Neuronal stem cell (in vitro differentiated cells): ENCODE measurements around the gene NTRK1.

ENCODE experiments used
- DNase-seq: peaks from one replicate; pipeline ENCODE4 v3.0.0-alpha.2; 2013; ENCODE audit warnings: low spot score
- H2AFZ ChIP-seq: one replicate; pipeline ENCODE4 v1.6.1; 2013; ENCODE audit warnings: mild to moderate bottlenecking, low read length, inconsistent platforms
- H2AK5ac ChIP-seq: 2 replicates; pipeline ENCODE4 v1.6.1; 2013; ENCODE audit warnings: low read depth, mild to moderate bottlenecking, inconsistent platforms, low read length, moderate library complexity, mixed read lengths
- H2BK120ac ChIP-seq: 2 replicates; pipeline ENCODE4 v1.6.1; 2013; ENCODE audit warnings: low read depth, mild to moderate bottlenecking, inconsistent platforms, low read length, moderate library complexity, mixed read lengths
- H2BK12ac ChIP-seq: one replicate; pipeline ENCODE4 v1.6.1; 2013; ENCODE audit warnings: low read length, inconsistent platforms
- H2BK15ac ChIP-seq: 2 replicates; pipeline ENCODE4 v1.6.1; 2013; ENCODE audit warnings: mild to moderate bottlenecking, low read length, inconsistent platforms, mixed read lengths
- H2BK5ac ChIP-seq: one replicate; pipeline ENCODE4 v1.6.1; 2013; ENCODE audit warnings: inconsistent platforms, mild to moderate bottlenecking, low read length, moderate library complexity
- H3K14ac ChIP-seq: one replicate; pipeline ENCODE4 v1.6.1; 2013; ENCODE audit warnings: low read length, inconsistent platforms
- H3K18ac ChIP-seq: 2 replicates; pipeline ENCODE4 v1.6.1; 2013; ENCODE audit warnings: low read length, inconsistent platforms
- H3K23ac ChIP-seq: 2 replicates; pipeline ENCODE4 v1.6.1; 2013; ENCODE audit warnings: low read depth, mild to moderate bottlenecking, mixed read lengths, low read length, inconsistent platforms; ENCODE audit not compliant: poor library complexity
- H3K27ac ChIP-seq: replicated peaks from 3 replicates; pipeline ENCODE4 v1.5.1; 2013; ENCODE audit warnings: low read length, inconsistent platforms
- H3K27me3 ChIP-seq, 3 experiments: 2 replicates each; pipeline ENCODE4 v1.6.1; 2013; ENCODE audit warnings: low read length in 3 of 3, mild to moderate bottlenecking in 2 of 3, inconsistent platforms in 1 of 3, low read depth in 1 of 3, mixed read lengths in 1 of 3, moderate library complexity in 1 of 3; ENCODE audit not compliant: control insufficient read depth in 3 of 3, insufficient read depth in 3 of 3
- H3K36me3 ChIP-seq, 2 donors: replicated peaks in 1 of 2; 2 replicates each; pipeline ENCODE4 v1.6.1; 2013; ENCODE audit warnings: low read length in 2 of 2; ENCODE audit not compliant: control insufficient read depth in 2 of 2, insufficient read depth in 2 of 2
- H3K4ac ChIP-seq: 2 replicates; pipeline ENCODE4 v1.6.1; 2013; ENCODE audit warnings: inconsistent platforms, mild to moderate bottlenecking, low read length, moderate library complexity
- H3K4me1 ChIP-seq, 2 donors: 1 replicate in 1 of 2; 2 replicates in 1 of 2; pipeline ENCODE4 v1.6.1; 2013; ENCODE audit warnings: low read length in 2 of 2, low read depth in 1 of 2; ENCODE audit not compliant: control insufficient read depth in 2 of 2, insufficient read depth in 1 of 2
- H3K4me2 ChIP-seq: one replicate; pipeline ENCODE4 v1.6.1; 2013; ENCODE audit warnings: mild to moderate bottlenecking, low read length, inconsistent platforms; ENCODE audit not compliant: insufficient read depth, poor library complexity, severe bottlenecking
- H3K4me3 ChIP-seq, 2 donors: 2 replicates each; pipeline ENCODE4 v1.5.1; 2013; ENCODE audit warnings: low read length in 2 of 2, mild to moderate bottlenecking in 2 of 2, inconsistent platforms in 1 of 2, moderate library complexity in 1 of 2
- H3K79me1 ChIP-seq: one replicate; pipeline ENCODE4 v1.6.1; 2013; ENCODE audit warnings: low read depth, mild to moderate bottlenecking, inconsistent platforms, low read length, moderate library complexity
- H3K9ac ChIP-seq: one replicate; pipeline ENCODE4 v1.6.1; 2013; ENCODE audit warnings: mild to moderate bottlenecking, low read depth, low read length, inconsistent platforms; ENCODE audit not compliant: poor library complexity
- H3K9me3 ChIP-seq, 2 donors: replicated peaks in 1 of 2; 2 replicates each; pipeline versions ENCODE3 to v1.6.1; 2013; ENCODE audit warnings: low read length in 2 of 2, mild to moderate bottlenecking in 2 of 2, inconsistent platforms in 1 of 2, low read depth in 1 of 2, mixed read lengths in 1 of 2, moderate library complexity in 1 of 2; ENCODE audit not compliant: control insufficient read depth in 2 of 2, insufficient read depth in 1 of 2
- H4K8ac ChIP-seq: one replicate; pipeline ENCODE4 v1.6.1; 2013; ENCODE audit warnings: low read depth, mild to moderate bottlenecking, inconsistent platforms, low read length, moderate library complexity
- H4K91ac ChIP-seq: one replicate; pipeline ENCODE4 v1.6.1; 2013; ENCODE audit warnings: low read length, low read depth, mild to moderate bottlenecking, inconsistent platforms; ENCODE audit not compliant: poor library complexity
- WGBS, 2 donors: extraction: QIAGEN DNeasy Blood & Tissue Kit; methylation state at CpG; one replicate each; pipeline ENCODE4 v1.1.7; 2013; ENCODE audit warnings: missing lambda C conversion rate in 2 of 2, mixed read lengths in 1 of 2; ENCODE audit not compliant: insufficient read length in 2 of 2, insufficient replicate concordance in 1 of 2; ENCODE audit errors: extremely low coverage in 2 of 2; 5-methylcytosine and 5-hydroxymethylcytosine counted together

NTRK1 gene

DNA sequence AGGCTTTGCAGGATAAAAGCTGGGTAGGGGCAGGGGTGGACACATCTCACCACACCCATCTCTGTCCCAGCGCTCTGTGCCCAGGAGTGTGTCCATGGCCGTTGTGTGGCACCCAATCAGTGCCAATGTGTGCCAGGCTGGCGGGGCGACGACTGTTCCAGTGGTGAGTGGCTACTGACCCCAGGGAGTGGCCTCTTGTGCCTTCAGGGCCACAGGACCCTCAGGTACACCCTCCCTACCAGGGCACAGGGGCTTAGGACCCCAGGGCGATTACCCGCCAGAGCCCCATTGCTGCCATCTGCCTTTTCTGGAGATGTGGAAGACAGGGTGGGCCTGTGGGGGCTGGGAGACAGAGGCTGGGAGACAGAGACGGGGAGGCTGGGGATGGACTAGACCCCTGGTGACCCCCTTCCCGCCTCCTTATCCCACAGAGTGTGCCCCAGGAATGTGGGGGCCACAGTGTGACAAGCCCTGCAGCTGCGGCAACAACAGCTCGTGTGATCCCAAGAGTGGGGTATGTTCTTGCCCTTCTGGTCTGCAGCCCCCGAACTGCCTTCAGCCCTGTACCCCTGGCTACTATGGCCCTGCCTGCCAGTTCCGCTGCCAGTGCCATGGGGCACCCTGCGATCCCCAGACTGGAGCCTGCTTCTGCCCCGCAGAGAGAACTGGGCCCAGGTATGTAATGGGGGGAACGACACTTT is 45.7 kb downstream of the NTRK1 start:
- Histone ChIP-seq H3K4me2 (no peak overlapping the region), H3K36me3 (no peaks in the 10 kb centered on the region), H4K8ac (peak overlapping the region; percentile 6), H2AFZ (no peak overlapping the region), H2BK12ac (no peak overlapping the region), H3K4me3 (no peak overlapping the region), H3K4ac (no peak overlapping the region), H3K4me1 (peaks cover 0 to 8% of the 10 kb centered on the region in 2 donors), H2AK5ac (peak overlapping the region; percentile 63), H3K27me3 (peaks cover 0 to 10% (median 2%) of the 10 kb centered on the region in 3 experiments), H2BK5ac (peak overlapping the region; percentile 11), H2BK15ac (peak overlapping the region; percentile 49), H3K18ac (peak overlapping the region; percentile 77), H2BK120ac (no peak overlapping the region), H3K14ac (no peak overlapping the region), H3K9me3 (peaks cover 0 to 3% of the 10 kb centered on the region in 2 donors), H3K79me1 (no peaks in the 10 kb centered on the region), H3K23ac (peak overlapping the region; percentile 67), H3K9ac (peak overlapping the region; percentile 44), H3K27ac (no peak overlapping the region), H4K91ac (no peak overlapping the region)
- no peak for DNase-seq
- WGBS, 2 donors: no CpG with 5 or more reads among the region's 16 CpGs

DNA sequence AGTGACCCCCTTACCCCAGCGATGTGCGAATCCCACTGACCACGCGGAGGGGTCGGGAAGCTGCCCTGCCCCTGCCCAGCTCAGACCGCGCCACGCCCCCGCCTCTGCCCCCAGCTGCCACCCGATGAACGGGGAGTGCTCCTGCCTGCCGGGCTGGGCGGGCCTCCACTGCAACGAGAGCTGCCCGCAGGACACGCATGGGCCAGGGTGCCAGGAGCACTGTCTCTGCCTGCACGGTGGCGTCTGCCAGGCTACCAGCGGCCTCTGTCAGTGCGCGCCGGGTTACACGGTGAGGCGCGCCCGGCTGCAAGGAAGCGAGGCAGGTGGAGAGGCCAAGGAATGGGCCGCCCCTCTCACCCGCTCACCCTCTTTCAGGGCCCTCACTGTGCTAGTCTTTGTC is 47.9 kb downstream of the NTRK1 start:
- peak overlapping the region; percentile 67 for H2BK15ac ChIP-seq
- no peak overlapping the region for H3K14ac ChIP-seq
- peak overlapping the region; percentile 81 for H2AK5ac ChIP-seq
- no peak overlapping the region for H3K27ac ChIP-seq
- H2BK120ac ChIP-seq: no peak overlapping the region
- peak overlapping the region; percentile 53 for H3K4ac ChIP-seq
- no peak overlapping the region for H4K91ac ChIP-seq
- peak overlapping the region; percentile 28 for H3K18ac ChIP-seq
- peak overlapping the region; percentile 86 for H4K8ac ChIP-seq
- peak overlapping the region in 1 of 2 donors; percentile 28 for H3K4me3 ChIP-seq
- H2AFZ ChIP-seq: no peak overlapping the region
- H3K27me3 ChIP-seq: peaks cover 0 to 6% (median 4%) of the 10 kb centered on the region in 3 experiments
- H3K9me3 ChIP-seq: peaks cover 0 to 3% of the 10 kb centered on the region in 2 donors
- no peak overlapping the region for H2BK12ac ChIP-seq
- H2BK5ac ChIP-seq: no peak overlapping the region
- no peaks in the 10 kb centered on the region for H3K36me3 ChIP-seq
- peak overlapping the region; percentile 60 for H3K9ac ChIP-seq
- no CpG with 5 or more reads among the region's 29 CpGs for WGBS, 2 donors
- no peak overlapping the region for H3K4me2 ChIP-seq
- peaks cover 3% of the 10 kb centered on the region for H3K79me1 ChIP-seq
- no peak overlapping the region for H3K23ac ChIP-seq
- peaks cover 3 to 5% of the 10 kb centered on the region in 2 donors for H3K4me1 ChIP-seq
- no peak for DNase-seq

- no peak for DNase-seq
- Histone ChIP-seq H2BK12ac (no peak overlapping the region), H3K9me3 (peaks cover 0 to 3% of the 10 kb centered on the region in 2 donors), H2AK5ac (peak overlapping the region; percentile 81), H3K36me3 (no peaks in the 10 kb centered on the region), H3K14ac (no peak overlapping the region), H2BK120ac (no peak overlapping the region), H2BK15ac (no peak overlapping the region), H3K4me2 (no peak overlapping the region), H3K9ac (no peak overlapping the region), H4K91ac (no peak overlapping the region), H2BK5ac (peak overlapping the region; percentile 62), H3K23ac (no peak overlapping the region), H3K4me1 (peaks cover 3 to 9% of the 10 kb centered on the region in 2 donors), H3K4me3 (no peak overlapping the region), H3K4ac (no peak overlapping the region), H3K27me3 (peaks cover 0 to 6% (median 4%) of the 10 kb centered on the region in 3 experiments), H3K27ac (no peak overlapping the region), H3K18ac (peak overlapping the region; percentile 28), H2AFZ (no peak overlapping the region), H4K8ac (no peak overlapping the region), H3K79me1 (peaks cover 3% of the 10 kb centered on the region)
- WGBS, 2 donors: no CpG with 5 or more reads among the region's 10 CpGs
These were observed 48.3 kb downstream of the NTRK1 start for GRCh38 chr1:156908955-156909354.

DNA sequence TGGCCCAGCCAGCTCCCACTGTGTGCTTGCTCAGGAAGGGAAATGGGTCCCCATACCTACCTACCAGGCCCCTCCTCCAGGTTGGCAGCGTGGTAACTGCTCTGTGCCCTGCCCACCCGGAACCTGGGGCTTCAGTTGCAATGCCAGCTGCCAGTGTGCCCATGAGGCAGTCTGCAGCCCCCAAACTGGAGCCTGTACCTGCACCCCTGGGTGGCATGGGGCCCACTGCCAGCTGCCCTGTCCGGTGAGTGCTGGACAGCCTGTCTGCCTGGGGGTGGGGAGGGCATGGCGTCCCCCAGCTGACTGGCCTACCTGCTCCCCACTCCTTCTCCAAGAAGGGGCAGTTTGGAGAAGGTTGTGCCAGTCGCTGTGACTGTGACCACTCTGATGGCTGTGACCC is 49.0 kb downstream of the NTRK1 start:
- Histone ChIP-seq H2AK5ac (peak overlapping the region; percentile 97), H2BK15ac (peak overlapping the region; percentile 91), H2BK5ac (peak overlapping the region; percentile 62), H3K9me3 (peaks cover 0 to 3% of the 10 kb centered on the region in 2 donors), H2BK120ac (peak overlapping the region; percentile 85), H3K27me3 (peaks cover 0 to 6% (median 4%) of the 10 kb centered on the region in 3 experiments), H3K36me3 (no peaks in the 10 kb centered on the region), H4K91ac (peak overlapping the region; percentile 27), H3K23ac (peak overlapping the region; percentile 86), H3K4me1 (peaks cover 3 to 10% of the 10 kb centered on the region in 2 donors), H3K4ac (no peak overlapping the region), H3K79me1 (peaks cover 3% of the 10 kb centered on the region), H3K27ac (no peak overlapping the region), H3K9ac (peak overlapping the region; percentile 18), H3K18ac (peak overlapping the region; percentile 90), H3K14ac (peak overlapping the region; percentile 78), H3K4me2 (no peak overlapping the region), H4K8ac (peak overlapping the region; percentile 58), H2BK12ac (peak overlapping the region; percentile 89), H3K4me3 (peak overlapping the region in 1 of 2 donors; percentile 35), H2AFZ (no peak overlapping the region)
- DNase-seq: no peak
- WGBS, 2 donors: no CpG with 5 or more reads among the region's 5 CpGs
